Aorta (tissue), 5 donors: Measurements from ENCODE around the gene MDM2. TPM values are rescaled to one million over a fixed set of nuclear protein-coding genes. Genes with fewer than 3 reads are reported as not detected.
"Not testable (repeated sequence)": the region's sequence is repeated elsewhere in the genome, so short reads cannot be mapped to it uniquely, and the experiment has no call there.

Source experiments
- ATAC-seq: fragments of 200-7000 bp; cut with Tn5 transposase; one replicate; pipeline ENCODE4 v1.9.1; 2022; ENCODE audit warnings: moderate library complexity; ENCODE audit not compliant: low FRiP score
- DNase-seq, 2 donors: peaks; one replicate each; pipeline ENCODE4 v3.0.0-alpha.2; 2020
- H3K27ac ChIP-seq, 2 donors: one replicate each; pipeline ENCODE4 v1.5.1; 2013; ENCODE audit warnings: low read length in 2 of 2, mild to moderate bottlenecking in 2 of 2, moderate library complexity in 2 of 2, control low read depth in 1 of 2, inconsistent platforms in 1 of 2, low read depth in 1 of 2
- H3K27me3 ChIP-seq, 2 donors: one replicate each; pipeline ENCODE4 v1.6.1; 2013; ENCODE audit warnings: control low read depth in 1 of 2, low read length in 1 of 2, mild to moderate bottlenecking in 1 of 2, moderate library complexity in 1 of 2; ENCODE audit not compliant: insufficient read depth in 2 of 2, control insufficient read depth in 1 of 2
- H3K36me3 ChIP-seq, 2 donors: one replicate each; pipeline ENCODE4 v1.6.1; 2013; ENCODE audit warnings: control low read depth in 1 of 2, low read length in 1 of 2, mild to moderate bottlenecking in 1 of 2; ENCODE audit not compliant: insufficient read depth in 2 of 2, control insufficient read depth in 1 of 2
- H3K4me1 ChIP-seq, 2 donors: one replicate each; pipeline ENCODE4 v1.6.1; 2013; ENCODE audit warnings: low read length in 2 of 2, control low read depth in 1 of 2, mild to moderate bottlenecking in 1 of 2, moderate library complexity in 1 of 2; ENCODE audit not compliant: insufficient read depth in 2 of 2, control insufficient read depth in 1 of 2
- H3K4me3 ChIP-seq, 2 donors: one replicate each; pipeline ENCODE4 v1.5.1; 2013; ENCODE audit warnings: low read length in 2 of 2, control low read depth in 1 of 2, mild to moderate bottlenecking in 1 of 2
- H3K9me3 ChIP-seq: one replicate; pipeline ENCODE4 v1.6.1; 2013; ENCODE audit warnings: mild to moderate bottlenecking, low read length; ENCODE audit not compliant: control insufficient read depth
- WGBS, 2 donors: extraction: QIAGEN DNeasy Blood & Tissue Kit; methylation state at CpG; one replicate each; pipeline ENCODE4 v1.1.7; 2013; 5-methylcytosine and 5-hydroxymethylcytosine counted together
- intact Hi-C, 2 donors: fragments of 100-400 bp; cut with DNase I; formaldehyde crosslinking; loops; one replicate each; pipeline versions ENCODE4 v1.14.2 to v1.15.0; 2022
- polyA plus RNA-seq, 2 donors: library from polyadenylated mRNA; stranded (reverse); fragments of 200-250 nt; gene quantifications; one replicate each; pipeline ENCODE4 v1.2.3, GENCODE V29; 2013
- total RNA-seq, 2 donors: library from RNA; stranded (reverse); fragmentation: NEBNext Ultra II Directional; extraction: Animal tissue kit (Norgen Biotek cat#: 25700); gene quantifications; one replicate each; pipeline ENCODE4 v1.2.1, GENCODE V29; 2021
- donor health status: healthy with polysubstance abuse.
- donor health status: Bipolar disorder and iron deficiency.
- donor health status: DM: no; HTN: no; CAD: no.
- donor health status: DM: no; HTN: no; CAD: no.
- donor health status: DM: yes; HTN: yes; CAD: no.

The MDM2 gene
- total and polyA plus RNA-seq, 4 donors = 21.4 to 121 (median 70.8) TPM

GRCh38 chr12:68855771-68856170 is 47.8 kb downstream of the MDM2 start:
- intact Hi-C loops = no loop called here
- Histone ChIP-seq H3K27me3 (no peaks in the 10 kb centered on the region), H3K36me3 (no peaks in the 10 kb centered on the region), H3K4me1 (no peaks in the 10 kb centered on the region), H3K9me3 (no peaks in the 10 kb centered on the region), H3K27ac (no peak overlapping the region), H3K4me3 (no peak overlapping the region)
- DNase-seq (no peak), ATAC-seq (no peak)
- 95 to 97% methylated on average over 8 of the region's 8 CpGs for WGBS, 2 donors

GRCh38 chr12:68856510-68856909 is 48.5 kb downstream of the MDM2 start:
- DNase-seq = no peak
- Histone ChIP-seq H3K36me3 (no peaks in the 10 kb centered on the region), H3K9me3 (no peaks in the 10 kb centered on the region), H3K4me1 (no peaks in the 10 kb centered on the region), H3K27ac (no peak overlapping the region), H3K27me3 (no peaks in the 10 kb centered on the region), H3K4me3 (no peak overlapping the region)
- no peak for ATAC-seq
- 54 to 60% methylated on average over 3 of the region's 3 CpGs for WGBS, 2 donors
- intact Hi-C loops = no loop called here

GRCh38 chr12:68861890-68862289 is 53.9 kb downstream of the MDM2 start:
- intact Hi-C loops = loop anchor here in 1 of 2 donors (5.0 kb wide), 1 partner anchor 205 kb away; no protein-coding TSS in a partner anchor
- WGBS, 2 donors = 83 to 91% methylated on average over 3 of the region's 3 CpGs
- DNase-seq (no peak), ATAC-seq (no peak)
- Histone ChIP-seq H3K4me3 (no peak overlapping the region), H3K9me3 (no peaks in the 10 kb centered on the region), H3K36me3 (no peaks in the 10 kb centered on the region), H3K27ac (no peak overlapping the region), H3K4me1 (no peaks in the 10 kb centered on the region), H3K27me3 (no peaks in the 10 kb centered on the region)

GRCh38 chr12:68863109-68863770 is 55.3 kb downstream of the MDM2 start:
- Histone ChIP-seq H3K9me3 (no peaks in the 10 kb centered on the region), H3K36me3 (no peaks in the 10 kb centered on the region), H3K27me3 (no peaks in the 10 kb centered on the region), H3K4me1 (no peaks in the 10 kb centered on the region), H3K27ac (no peak overlapping the region), H3K4me3 (no peak overlapping the region)
- ATAC-seq = no peak
- intact Hi-C loops = loop anchor here in 1 of 2 donors (5.0 kb wide), 1 partner anchor 204 kb away; no protein-coding TSS in a partner anchor
- no peak for DNase-seq
- 61 to 78% methylated on average over 7 of the region's 7 CpGs for WGBS, 2 donors

GRCh38 chr12:68863886-68864454 is 56.0 kb downstream of the MDM2 start:
- H3K4me3 ChIP-seq, DNase-seq, H3K27ac ChIP-seq, H3K27me3 ChIP-seq, H3K36me3 ChIP-seq, H3K4me1 ChIP-seq, H3K9me3 ChIP-seq, ATAC-seq: not testable (repeated sequence)
- WGBS, 2 donors = 85 to 86% methylated on average over 8 of the region's 8 CpGs
- intact Hi-C loops = loop anchor here in 1 of 2 donors (5.0 kb wide), 1 partner anchor 203 kb away; no protein-coding TSS in a partner anchor

GRCh38 chr12:68864604-68865003 is 56.6 kb downstream of the MDM2 start:
- no peak for DNase-seq
- H3K27me3 ChIP-seq = no peaks in the 10 kb centered on the region
- H3K9me3 ChIP-seq = no peaks in the 10 kb centered on the region
- H3K4me1 ChIP-seq = no peaks in the 10 kb centered on the region
- H3K4me3 ChIP-seq = no peak overlapping the region
- ATAC-seq = no peak
- 88 to 90% methylated on average over 3 of the region's 3 CpGs for WGBS, 2 donors
- H3K36me3 ChIP-seq = no peaks in the 10 kb centered on the region
- intact Hi-C loops = loop anchor here (5.0 kb wide), 2 partner anchors 203 to 208 kb away; no protein-coding TSS in a partner anchor
- no peak overlapping the region for H3K27ac ChIP-seq

GRCh38 chr12:68865399-68866164 is 57.6 kb downstream of the MDM2 start:
- H3K27ac ChIP-seq = no peak overlapping the region
- no peaks in the 10 kb centered on the region for H3K4me1 ChIP-seq
- 57 to 69% methylated on average over 9 of the region's 9 CpGs for WGBS, 2 donors
- no peaks in the 10 kb centered on the region for H3K36me3 ChIP-seq
- intact Hi-C loops = loop anchor here in 1 of 2 donors (5.0 kb wide), 1 partner anchor 207 kb away; no protein-coding TSS in a partner anchor
- no peaks in the 10 kb centered on the region for H3K9me3 ChIP-seq
- H3K4me3 ChIP-seq = no peak overlapping the region
- DNase-seq (no peak), ATAC-seq (no peak)
- H3K27me3 ChIP-seq = no peaks in the 10 kb centered on the region

- WGBS, 2 donors = 41 to 47% methylated on average over 6 of the region's 6 CpGs
- Histone ChIP-seq H3K4me1 (no peaks in the 10 kb centered on the region), H3K27ac (no peak overlapping the region), H3K27me3 (no peaks in the 10 kb centered on the region), H3K4me3 (no peak overlapping the region), H3K36me3 (no peaks in the 10 kb centered on the region), H3K9me3 (no peaks in the 10 kb centered on the region)
- ATAC-seq (no peak), DNase-seq (no peak)
- intact Hi-C loops = loop anchor here in 1 of 2 donors (5.0 kb wide), 1 partner anchor 205 kb away; no protein-coding TSS in a partner anchor
Measured at GRCh38 chr12:68866950-68867349, 59.0 kb downstream of the MDM2 start.
